GM19035 (cell line): ENCODE results near the gene PIK3R2.

Source experiments
- ATAC-seq: cut with Tn5 transposase; IDR thresholded peaks from one replicate; pipeline ENCODE4 v1.9.1; 2021; ENCODE audit not compliant: unreplicated experiment

PIK3R2 gene

GRCh38 chr19:18171605-18172327 lies 18.8 kb downstream of the PIK3R2 start:
- no peak for ATAC-seq

GRCh38 chr19:18172331-18173053 lies 19.5 kb downstream of the PIK3R2 start:
- ATAC-seq = no peak

GRCh38 chr19:18173054-18173571 lies 20.1 kb downstream of the PIK3R2 start:
- ATAC-seq = no peak

- ATAC-seq = peak; percentile 46
Measured at GRCh38 chr19:18173572-18174288, 20.8 kb downstream of the PIK3R2 start, which contains the start of gene IFI30. Gene IFI30 (plus strand): TSS chr19:18173813. CDS start chr19:18173842, 29 bp downstream.

GRCh38 chr19:18174983-18175382 lies 22.0 kb downstream of the PIK3R2 start:
- ATAC-seq = no peak

- no peak for ATAC-seq
Measured at GRCh38 chr19:18176367-18177310, 23.7 kb downstream of the PIK3R2 start.

- no peak for ATAC-seq
Measured at GRCh38 chr19:18179957-18180356, 27.0 kb downstream of the PIK3R2 start.

GRCh38 chr19:18183529-18183928 lies 30.6 kb downstream of the PIK3R2 start:
- ATAC-seq = no peak

GRCh38 chr19:18185538-18185937 lies 32.6 kb downstream of the PIK3R2 start:
- no peak for ATAC-seq

GRCh38 chr19:18190278-18190677 lies 37.3 kb downstream of the PIK3R2 start:
- no peak for ATAC-seq

- ATAC-seq = no peak
Measured at GRCh38 chr19:18191640-18192062, 38.7 kb downstream of the PIK3R2 start.

GRCh38 chr19:18192673-18193387 lies 39.9 kb downstream of the PIK3R2 start, which contains the start of gene MPV17L2:
Gene MPV17L2 (plus strand): TSS chr19:18193218. CDS start chr19:18193282, 64 bp downstream.
- ATAC-seq = peak; percentile 85

GRCh38 chr19:18193388-18194180 lies 40.6 kb downstream of the PIK3R2 start:
- no peak for ATAC-seq

- no peak for ATAC-seq
Measured at GRCh38 chr19:18194181-18194530, 41.2 kb downstream of the PIK3R2 start.

GRCh38 chr19:18194554-18195238 lies 41.7 kb downstream of the PIK3R2 start:
- ATAC-seq = no peak

- no peak for ATAC-seq
Measured at GRCh38 chr19:18196511-18196845, 43.5 kb downstream of the PIK3R2 start.

- no peak for ATAC-seq
Measured at GRCh38 chr19:18197306-18197705, 44.3 kb downstream of the PIK3R2 start.

- ATAC-seq = no peak
Measured at GRCh38 chr19:18197941-18198340, 45.0 kb downstream of the PIK3R2 start.
